Measurements from ENCODE around the gene FARS2. TPM values are rescaled to one million over a fixed set of nuclear protein-coding genes. Genes with fewer than 3 reads are reported as not detected.

The FARS2 gene
- total RNA-seq, 3 donors from 2014 or later = 12.0 to 29.6 (median 24.3) TPM

GRCh38 chr6:5314191-5314865, 53.0 kb downstream of the FARS2 start:
- no peaks in the 10 kb centered on the region for H3K36me3 ChIP-seq
- intact Hi-C loops (cut with DNase I; ENCODE audit: low total_unique reads) = no loop called here
- no peak for DNase-seq (ENCODE audit: low spot score in 2 of 2)

GRCh38 chr6:5315881-5316280, 54.6 kb downstream of the FARS2 start:
- no peak overlapping the region for H3K4me3 ChIP-seq
- DNase-seq (ENCODE audit: low spot score in 2 of 2) = no peak
- TF ChIP-seq POLR2AphosphoS5 (IDR thresholded peaks at IDR 0.05) = no peak
- no peak for TF ChIP-seq POLR2A (IDR thresholded peaks at IDR 0.05)
- TF ChIP-seq CTCF (IDR thresholded peaks at IDR 0.05) = no peak
- intact Hi-C loops (cut with DNase I; ENCODE audit: low total_unique reads) = no loop called here
- H3K27me3 ChIP-seq = no peaks in the 10 kb centered on the region
- H3K36me3 ChIP-seq = no peaks in the 10 kb centered on the region
- H3K27ac ChIP-seq = no peak overlapping the region
- H3K9me3 ChIP-seq = no peaks in the 10 kb centered on the region
- no peaks in the 10 kb centered on the region for H3K4me1 ChIP-seq

More at GRCh38 chr6:5314191-5314865, 53.0 kb downstream of the FARS2 start:
- H3K4me3 ChIP-seq = no peak overlapping the region
- TF ChIP-seq POLR2A (IDR thresholded peaks at IDR 0.05) (no peak), CTCF (IDR thresholded peaks at IDR 0.05) (no peak), POLR2AphosphoS5 (IDR thresholded peaks at IDR 0.05) (no peak)
- H3K27me3 ChIP-seq = no peaks in the 10 kb centered on the region
- no peaks in the 10 kb centered on the region for H3K9me3 ChIP-seq
- no peaks in the 10 kb centered on the region for H3K4me1 ChIP-seq
- H3K27ac ChIP-seq = no peak overlapping the region

DNA sequence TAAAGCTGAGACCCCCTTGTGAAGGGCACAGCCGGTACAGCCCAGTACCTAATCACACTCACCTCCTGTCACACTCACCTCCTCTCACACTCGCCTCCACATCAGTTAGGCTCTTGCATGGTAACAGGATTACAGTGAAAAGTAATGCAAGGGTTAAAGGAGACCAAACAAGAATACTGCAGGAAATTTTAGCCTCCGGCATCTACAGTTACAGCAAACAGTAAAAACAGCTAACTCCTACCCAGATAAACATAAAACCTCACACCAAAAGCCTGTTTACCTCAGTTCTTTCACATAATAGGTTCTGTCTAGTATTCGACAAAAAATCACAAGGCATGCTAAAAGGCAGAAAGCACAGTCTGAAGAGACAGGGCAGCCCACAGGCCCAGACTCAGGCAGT, 55.6 kb downstream of the FARS2 start:
- Histone ChIP-seq H3K4me1 (no peaks in the 10 kb centered on the region), H3K27ac (no peak overlapping the region), H3K9me3 (no peaks in the 10 kb centered on the region), H3K27me3 (no peaks in the 10 kb centered on the region), H3K4me3 (no peak overlapping the region), H3K36me3 (no peaks in the 10 kb centered on the region)
- intact Hi-C loops (cut with DNase I; ENCODE audit: low total_unique reads) = no loop called here
- DNase-seq (ENCODE audit: low spot score in 2 of 2) = no peak
- TF ChIP-seq POLR2A (IDR thresholded peaks at IDR 0.05) (no peak), CTCF (IDR thresholded peaks at IDR 0.05) (no peak), POLR2AphosphoS5 (IDR thresholded peaks at IDR 0.05) (no peak)

GRCh38 chr6:5318617-5319272, 57.4 kb downstream of the FARS2 start:
- no peak for DNase-seq (ENCODE audit: low spot score in 2 of 2)

More at GRCh38 chr6:5318617-5319272, 57.4 kb downstream of the FARS2 start:
- TF ChIP-seq POLR2AphosphoS5 (IDR thresholded peaks at IDR 0.05) (no peak), POLR2A (IDR thresholded peaks at IDR 0.05) (no peak), CTCF (IDR thresholded peaks at IDR 0.05) (no peak)
- intact Hi-C loops (cut with DNase I; ENCODE audit: low total_unique reads) = no loop called here
- Histone ChIP-seq H3K27ac (no peak overlapping the region), H3K36me3 (no peaks in the 10 kb centered on the region), H3K4me1 (no peaks in the 10 kb centered on the region), H3K27me3 (no peaks in the 10 kb centered on the region), H3K4me3 (no peak overlapping the region), H3K9me3 (peaks cover 0 to 7% of the 10 kb centered on the region in 2 donors)
